Peyer's patch (tissue), 4 donors: ENCODE results near the gene KRT39. TPM values are rescaled to one million over a fixed set of nuclear protein-coding genes. Genes with fewer than 3 reads are reported as not detected.
"Not testable (repeated sequence)": the region's sequence is repeated elsewhere in the genome, so short reads cannot be mapped to it uniquely, and the experiment has no call there.

Experiments
- DNase-seq, 3 donors: peaks; one replicate each; pipeline ENCODE4 v3.0.0-alpha.2; 2017 to 2019
- H3K27ac ChIP-seq, 4 donors: fragments of 200-600 bp; sonication (generic); one replicate each; pipeline ENCODE4 v1.5.1; 2016 to 2019
- H3K27me3 ChIP-seq, 2 donors: fragments of 200-600 bp; sonication (generic); one replicate each; pipeline ENCODE4 v1.5.1; 2019
- H3K36me3 ChIP-seq, 3 donors: fragments of 200-600 bp; sonication (generic); one replicate each; pipeline ENCODE4 v1.5.1; 2016 to 2019
- H3K4me1 ChIP-seq, 4 donors: fragments of 200-600 bp; sonication (generic); one replicate each; pipeline ENCODE4 v1.5.1; 2016 to 2019
- H3K4me3 ChIP-seq, 4 donors: fragments of 200-600 bp; sonication (generic); 1 replicate in 3 of 4; 2 replicates in 1 of 4; pipeline ENCODE4 v1.5.1; 2016 to 2019; ENCODE audit warnings: mild to moderate bottlenecking in 1 of 4
- H3K9me3 ChIP-seq, 4 donors: fragments of 200-600 bp; sonication (generic); one replicate each; pipeline ENCODE4 v1.5.1; 2016 to 2019; ENCODE audit warnings: mild to moderate bottlenecking in 1 of 4
- CTCF ChIP-seq, 6 experiments: fragments of 450-650 bp in 4 of 6; fragments of 200-600 bp in 2 of 6; sonication (generic) in 1 of 6; IDR thresholded peaks; one replicate each; pipeline ENCODE4 v1.5.1; 2017 to 2019; ENCODE audit warnings: antibody characterized with exemption in 6 of 6, mild to moderate bottlenecking in 3 of 6, moderate library complexity in 1 of 6
- POLR2A ChIP-seq, 2 donors: fragments of 450-650 bp; IDR thresholded peaks; one replicate each; pipeline ENCODE4 v1.5.1; 2017; ENCODE audit warnings: antibody characterized with exemption in 2 of 2, mild to moderate bottlenecking in 2 of 2, moderate library complexity in 2 of 2
- total RNA-seq, 4 donors: library from RNA; depleted of rRNA; stranded (reverse); fragments of >200 nt; gene quantifications; one replicate each; pipeline ENCODE4 v1.1.0, GENCODE V29; 2016

KRT39 gene
- total RNA-seq, 4 donors from 2014 or later = not detected

GRCh38 chr17:40931311-40931710 is 35.4 kb downstream of the KRT39 start:
- no peaks in the 10 kb centered on the region for H3K9me3 ChIP-seq
- H3K4me3 ChIP-seq = no peak overlapping the region
- no peaks in the 10 kb centered on the region for H3K36me3 ChIP-seq
- no peak for TF ChIP-seq POLR2A (IDR thresholded peaks at IDR 0.05)
- TF ChIP-seq CTCF (IDR thresholded peaks at IDR 0.05) = no peak
- no peak overlapping the region for H3K27ac ChIP-seq
- H3K27me3 ChIP-seq = no peaks in the 10 kb centered on the region
- no peak for DNase-seq
- no peaks in the 10 kb centered on the region for H3K4me1 ChIP-seq

- TF ChIP-seq POLR2A (IDR thresholded peaks at IDR 0.05) (no peak), CTCF (IDR thresholded peaks at IDR 0.05) (no peak)
- no peaks in the 10 kb centered on the region for H3K36me3 ChIP-seq
- no peaks in the 10 kb centered on the region for H3K4me1 ChIP-seq
- no peak overlapping the region for H3K27ac ChIP-seq
- no peaks in the 10 kb centered on the region for H3K27me3 ChIP-seq
- H3K4me3 ChIP-seq = no peak overlapping the region
- no peak for DNase-seq
- no peaks in the 10 kb centered on the region for H3K9me3 ChIP-seq
Measured at GRCh38 chr17:40926341-40926740, 40.4 kb downstream of the KRT39 start.

GRCh38 chr17:40922239-40922638 is 44.5 kb downstream of the KRT39 start:
- peak in 1 of 3 donors; percentile 71 for DNase-seq
- Histone ChIP-seq H3K27me3 (no peaks in the 10 kb centered on the region), H3K9me3 (no peaks in the 10 kb centered on the region), H3K4me3 (no peak overlapping the region), H3K36me3 (no peaks in the 10 kb centered on the region), H3K27ac (no peak overlapping the region), H3K4me1 (no peaks in the 10 kb centered on the region)
- no peak for TF ChIP-seq CTCF (IDR thresholded peaks at IDR 0.05)
- no peak for TF ChIP-seq POLR2A (IDR thresholded peaks at IDR 0.05)

- H3K27me3 ChIP-seq = no peaks in the 10 kb centered on the region
- no peaks in the 10 kb centered on the region for H3K9me3 ChIP-seq
- H3K4me3 ChIP-seq = no peak overlapping the region
- H3K36me3 ChIP-seq = no peaks in the 10 kb centered on the region
- no peak for DNase-seq
- no peak overlapping the region for H3K27ac ChIP-seq
- TF ChIP-seq CTCF (IDR thresholded peaks at IDR 0.05) = no peak
- TF ChIP-seq POLR2A (IDR thresholded peaks at IDR 0.05) = no peak
- no peaks in the 10 kb centered on the region for H3K4me1 ChIP-seq
Measured at GRCh38 chr17:40921026-40921425, 45.7 kb downstream of the KRT39 start.

GRCh38 chr17:40917116-40917515 is 49.6 kb downstream of the KRT39 start:
- not testable (repeated sequence) for H3K27ac ChIP-seq, H3K9me3 ChIP-seq, DNase-seq, H3K36me3 ChIP-seq, H3K27me3 ChIP-seq, H3K4me3 ChIP-seq, H3K4me1 ChIP-seq

DNA sequence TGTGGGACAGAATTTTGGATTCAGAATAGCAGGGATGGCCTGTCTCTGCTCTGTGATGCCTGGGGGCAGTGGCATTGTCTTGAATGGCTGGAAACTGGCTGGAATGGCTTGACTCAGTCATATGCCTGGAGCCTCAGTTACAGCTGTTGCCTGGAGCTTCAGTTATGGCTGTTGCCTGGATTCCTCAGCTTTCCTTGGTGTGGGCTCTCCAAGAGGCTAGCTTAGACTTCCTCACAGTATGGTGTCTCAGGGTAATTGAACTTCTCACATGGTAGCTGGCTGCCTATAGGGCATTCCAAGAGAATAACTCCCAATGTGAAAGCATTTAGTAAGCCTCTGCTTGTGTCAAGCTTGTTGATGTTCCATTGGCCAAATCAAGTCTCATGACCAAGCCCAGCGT is 50.4 kb downstream of the KRT39 start:
- no peaks in the 10 kb centered on the region for H3K27me3 ChIP-seq
- no peaks in the 10 kb centered on the region for H3K4me1 ChIP-seq
- no peak overlapping the region for H3K4me3 ChIP-seq
- no peak for DNase-seq
- TF ChIP-seq POLR2A (IDR thresholded peaks at IDR 0.05) (no peak), CTCF (IDR thresholded peaks at IDR 0.05) (no peak)
- H3K27ac ChIP-seq = no peak overlapping the region
- no peaks in the 10 kb centered on the region for H3K36me3 ChIP-seq
- no peaks in the 10 kb centered on the region for H3K9me3 ChIP-seq
